Measurements from ENCODE around the gene GLRB.

DNA sequence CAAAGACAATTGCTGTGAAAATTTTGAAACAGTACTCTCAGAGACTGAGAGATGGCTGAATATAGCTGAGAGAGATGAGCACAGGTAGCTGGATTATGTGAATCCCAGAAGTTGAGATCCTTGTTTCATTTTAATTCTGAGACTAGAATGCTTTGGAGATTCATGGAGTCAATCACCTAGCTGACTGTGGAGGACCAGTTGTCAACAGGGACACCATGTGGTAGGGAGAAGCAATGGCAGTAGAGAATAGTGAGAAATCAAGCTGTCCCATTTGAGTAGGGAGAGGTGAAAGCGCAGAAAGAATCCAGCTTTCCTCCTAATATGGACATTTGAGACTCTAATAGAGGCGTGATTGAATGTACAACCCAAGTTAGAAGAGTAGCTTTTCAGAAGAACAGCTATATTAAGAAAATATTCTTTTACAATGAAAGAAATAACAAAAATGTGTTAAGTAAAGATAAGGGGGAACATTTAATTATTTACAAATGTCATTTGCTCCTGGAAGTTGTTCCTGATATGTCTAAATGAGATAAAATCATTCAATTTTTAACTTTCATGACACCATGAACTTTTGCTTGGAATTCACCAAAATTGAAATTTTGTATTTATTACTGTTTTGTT is 30.3 kb upstream of the GLRB start:
- TF ChIP-seq ZNF274 (IDR thresholded peaks at IDR 0.05; ENCODE audit: low read depth, low read length) (no peak), SUZ12 (IDR thresholded peaks at IDR 0.05; ENCODE audit: extremely low read depth, insufficient read depth, insufficient read length) (no peak)

Data from NT2/D1 (cell line).